HepG2 (cell line): ENCODE results near the gene PLD3. TPM values are rescaled to one million over a fixed set of nuclear protein-coding genes. Genes with fewer than 3 reads are reported as not detected.

Source experiments
- EZH2 ChIP-seq: conservative IDR thresholded peaks from 2 replicates; pipeline ENCODE4 v1.6.1; 2012; ENCODE audit warnings: mild to moderate bottlenecking, low read depth, low read length, moderate library complexity
- KLF11 ChIP-seq: IDR thresholded peaks from 2 replicates; pipeline ENCODE4 v1.6.1; 2016; ENCODE audit warnings: missing compliant biosample characterization
- MBD4 ChIP-seq: IDR thresholded peaks from 2 replicates; pipeline ENCODE4 v1.6.1; 2012; ENCODE audit warnings: low read length, inconsistent platforms, borderline replicate concordance
- NFAT5 ChIP-seq: sonication (generic); formaldehyde crosslinking; IDR thresholded peaks from 2 replicates; pipeline ENCODE4 v1.4.0; 2020; ENCODE audit warnings: missing genetic modification reagents
- NFYC ChIP-seq: IDR thresholded peaks from 2 replicates; pipeline ENCODE4 v1.6.1; 2016; ENCODE audit warnings: missing genetic modification reagents, missing compliant biosample characterization
- NR2F2 ChIP-seq: IDR thresholded peaks from 2 replicates; pipeline ENCODE4 v1.6.1; 2012; ENCODE audit warnings: low read depth, inconsistent platforms, borderline replicate concordance
- ZBTB7B ChIP-seq: sonication (generic); formaldehyde crosslinking; IDR thresholded peaks from 2 replicates; pipeline ENCODE4 v1.4.0; 2020; ENCODE audit warnings: missing genetic modification reagents
- ZFP1 ChIP-seq: IDR thresholded peaks from 2 replicates; pipeline ENCODE4 v1.6.1; 2016
- ZNF138 ChIP-seq: sonication (generic); formaldehyde crosslinking; IDR thresholded peaks from 2 replicates; pipeline ENCODE4 v1.5.0; 2020; ENCODE audit warnings: mild to moderate bottlenecking, low read depth, missing genetic modification reagents
- ZNF230 ChIP-seq: sonication (generic); formaldehyde crosslinking; IDR thresholded peaks from 2 replicates; pipeline ENCODE4 v1.4.0; 2020; ENCODE audit warnings: mild to moderate bottlenecking, missing genetic modification reagents
- ZNF253 ChIP-seq: sonication (generic); formaldehyde crosslinking; IDR thresholded peaks from 2 replicates; pipeline ENCODE4 v1.8.0; 2022; ENCODE audit warnings: mild to moderate bottlenecking, missing genetic modification reagents, borderline replicate concordance
- ZNF30 ChIP-seq: sonication (generic); formaldehyde crosslinking; IDR thresholded peaks from 2 replicates; pipeline ENCODE4 v1.5.0; 2020; ENCODE audit warnings: mild to moderate bottlenecking, missing genetic modification reagents
- ZNF383 ChIP-seq: sonication (generic); formaldehyde crosslinking; IDR thresholded peaks from 2 replicates; pipeline ENCODE4 v1.4.0; 2020; ENCODE audit warnings: missing genetic modification reagents, mild to moderate bottlenecking, borderline replicate concordance
- ZNF563 ChIP-seq: sonication (generic); formaldehyde crosslinking; IDR thresholded peaks from 2 replicates; pipeline ENCODE4 v1.8.0; 2022; ENCODE audit warnings: mild to moderate bottlenecking, moderate library complexity, missing genetic modification reagents
- ZNF678 ChIP-seq: sonication (generic); formaldehyde crosslinking; IDR thresholded peaks from 2 replicates; pipeline ENCODE4 v1.4.0; 2020; ENCODE audit warnings: mild to moderate bottlenecking, missing genetic modification reagents
- polyA plus RNA-seq, 8 experiments: library from polyadenylated mRNA; depleted of rRNA in 3 of 8; stranded (reverse) in 7 of 8; unstranded in 1 of 8; fragments of >200 nt; fragmentation: Illumina TruSeq in 4 of 8; extraction: Trizol in 4 of 8; gene quantifications; 2 replicates each; pipeline versions ENCODE4 v1.2.1 to v1.2.3, GENCODE V29; 2011 to 2016; ENCODE audit warnings: low read depth in 4 of 8, missing spikeins in 1 of 8, mixed read lengths in 1 of 8; ENCODE audit not compliant: insufficient read depth in 1 of 8
- total RNA-seq, 5 experiments: library from RNA; depleted of rRNA; stranded (reverse); fragments of >200 nt; fragmentation: Illumina TruSeq; extraction: Trizol; gene quantifications; 2 replicates each; pipeline ENCODE4 v1.2.3, GENCODE V29; 2016; ENCODE audit warnings: low read depth in 1 of 5
- TF ChIP-seq, protein P1 (sequence below): sonication (generic); formaldehyde crosslinking; conservative IDR thresholded peaks from 2 replicates; pipeline ENCODE4 v1.4.0; 2020; ENCODE audit warnings: mild to moderate bottlenecking, missing genetic modification reagents, moderate library complexity
- TF ChIP-seq, protein P2 (sequence below): sonication (generic); formaldehyde crosslinking; IDR thresholded peaks from 2 replicates; pipeline ENCODE4 v1.5.0; 2020; ENCODE audit warnings: missing genetic modification reagents

Gene PLD3
- total and polyA plus RNA-seq, 2 of the 13 experiments (the other 11 are each of a cell fraction or from before 2014, with no cell fraction given), result 45.7 to 164 TPM

DNA sequence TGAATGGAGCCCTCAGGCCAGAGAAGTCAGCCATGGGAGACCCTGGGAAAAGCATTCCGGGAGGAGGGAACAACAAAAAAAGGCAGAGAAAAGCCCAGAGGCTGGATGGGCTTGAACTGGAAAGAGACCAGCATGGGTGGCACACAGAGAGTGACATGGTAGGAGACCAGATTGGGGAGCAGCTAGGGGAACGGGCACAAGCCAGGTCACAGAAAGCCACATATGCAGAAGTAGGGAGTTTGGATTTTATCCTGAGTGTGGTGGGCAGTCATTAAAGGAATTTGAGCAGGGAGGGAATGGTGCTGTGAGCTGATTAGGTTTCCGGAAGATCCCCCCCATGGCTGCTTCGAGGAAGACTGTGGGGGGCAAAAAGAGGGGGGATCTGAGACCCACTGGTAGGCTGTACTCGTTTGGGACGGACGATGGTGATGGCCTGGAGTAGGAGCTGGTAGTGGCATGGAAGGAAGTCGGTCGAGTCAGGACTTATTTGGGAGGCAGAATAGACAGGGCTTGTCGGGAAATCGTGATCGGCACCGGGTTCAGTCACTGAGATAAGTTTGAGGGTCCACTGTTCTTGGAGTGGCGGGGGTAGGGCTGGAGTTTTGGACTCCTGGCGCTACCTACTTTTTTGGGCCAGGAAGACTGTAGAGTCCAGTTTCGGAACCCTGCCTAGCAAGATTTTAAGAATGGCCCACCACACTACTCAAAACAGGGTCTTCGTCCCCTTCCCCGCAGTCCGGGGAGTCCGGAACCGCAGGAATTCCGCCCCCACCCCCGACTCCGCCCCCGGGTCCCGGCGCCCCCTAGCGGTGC, 76.3 kb downstream of the PLD3 start (continued):
- TF ChIP-seq NFAT5 (CRISPR knock-in tag) (no peak), ZNF30 (CRISPR knock-in tag) (no peak), ZNF230 (CRISPR knock-in tag) (no peak), ZNF678 (CRISPR knock-in tag) (no peak), EZH2 (no peak), ZNF563 (CRISPR knock-in tag) (no peak), ZNF138 (no peak), ZNF383 (CRISPR knock-in tag) (no peak), MBD4 (no peak), NR2F2 (no peak), ZNF253 (CRISPR knock-in tag) (no peak), ZBTB7B (CRISPR knock-in tag) (0 out of 2 replicates have a peak, but pooled peaks have one; percentile 50), KLF11 (CRISPR knock-in tag) (no peak), NFYC (no peak), ZFP1 (CRISPR knock-in tag) (no peak)
- TF ChIP-seq, protein P1, sequence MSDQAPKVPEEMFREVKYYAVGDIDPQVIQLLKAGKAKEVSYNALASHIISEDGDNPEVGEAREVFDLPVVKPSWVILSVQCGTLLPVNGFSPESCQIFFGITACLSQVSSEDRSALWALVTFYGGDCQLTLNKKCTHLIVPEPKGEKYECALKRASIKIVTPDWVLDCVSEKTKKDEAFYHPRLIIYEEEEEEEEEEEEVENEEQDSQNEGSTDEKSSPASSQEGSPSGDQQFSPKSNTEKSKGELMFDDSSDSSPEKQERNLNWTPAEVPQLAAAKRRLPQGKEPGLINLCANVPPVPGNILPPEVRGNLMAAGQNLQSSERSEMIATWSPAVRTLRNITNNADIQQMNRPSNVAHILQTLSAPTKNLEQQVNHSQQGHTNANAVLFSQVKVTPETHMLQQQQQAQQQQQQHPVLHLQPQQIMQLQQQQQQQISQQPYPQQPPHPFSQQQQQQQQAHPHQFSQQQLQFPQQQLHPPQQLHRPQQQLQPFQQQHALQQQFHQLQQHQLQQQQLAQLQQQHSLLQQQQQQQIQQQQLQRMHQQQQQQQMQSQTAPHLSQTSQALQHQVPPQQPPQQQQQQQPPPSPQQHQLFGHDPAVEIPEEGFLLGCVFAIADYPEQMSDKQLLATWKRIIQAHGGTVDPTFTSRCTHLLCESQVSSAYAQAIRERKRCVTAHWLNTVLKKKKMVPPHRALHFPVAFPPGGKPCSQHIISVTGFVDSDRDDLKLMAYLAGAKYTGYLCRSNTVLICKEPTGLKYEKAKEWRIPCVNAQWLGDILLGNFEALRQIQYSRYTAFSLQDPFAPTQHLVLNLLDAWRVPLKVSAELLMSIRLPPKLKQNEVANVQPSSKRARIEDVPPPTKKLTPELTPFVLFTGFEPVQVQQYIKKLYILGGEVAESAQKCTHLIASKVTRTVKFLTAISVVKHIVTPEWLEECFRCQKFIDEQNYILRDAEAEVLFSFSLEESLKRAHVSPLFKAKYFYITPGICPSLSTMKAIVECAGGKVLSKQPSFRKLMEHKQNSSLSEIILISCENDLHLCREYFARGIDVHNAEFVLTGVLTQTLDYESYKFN (CRISPR knock-in tag), result no peak
- TF ChIP-seq, protein P2, sequence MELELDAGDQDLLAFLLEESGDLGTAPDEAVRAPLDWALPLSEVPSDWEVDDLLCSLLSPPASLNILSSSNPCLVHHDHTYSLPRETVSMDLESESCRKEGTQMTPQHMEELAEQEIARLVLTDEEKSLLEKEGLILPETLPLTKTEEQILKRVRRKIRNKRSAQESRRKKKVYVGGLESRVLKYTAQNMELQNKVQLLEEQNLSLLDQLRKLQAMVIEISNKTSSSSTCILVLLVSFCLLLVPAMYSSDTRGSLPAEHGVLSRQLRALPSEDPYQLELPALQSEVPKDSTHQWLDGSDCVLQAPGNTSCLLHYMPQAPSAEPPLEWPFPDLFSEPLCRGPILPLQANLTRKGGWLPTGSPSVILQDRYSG, result no peak
